OCI-LY1 (cell line): Measurements from ENCODE around the gene CD300LG.

Experiments
- H2AFZ ChIP-seq: fragments of 200-600 bp; sonication (generic), shearing (Covaris generic); 2 replicates; pipeline ENCODE4 v1.6.0; 2014; ENCODE audit warnings: antibody characterized with exemption, mild to moderate bottlenecking, low read length
- H3F3A ChIP-seq: fragments of 200-600 bp; sonication (generic), shearing (Covaris generic); 2 replicates; pipeline ENCODE4 v1.6.0; 2014; ENCODE audit warnings: mild to moderate bottlenecking, antibody characterized with exemption, low read length, moderate library complexity; ENCODE audit not compliant: insufficient read depth
- H3K27ac ChIP-seq: fragments of 200-600 bp; sonication (generic); 2 replicates; pipeline ENCODE4 v1.5.1; 2014; ENCODE audit warnings: low read length, mixed run types, mild to moderate bottlenecking, low read depth; ENCODE audit not compliant: poor library complexity, severe bottlenecking
- H3K27me3 ChIP-seq: fragments of 200-600 bp; sonication (generic); 2 replicates; pipeline ENCODE4 v1.6.0; 2014; ENCODE audit warnings: antibody characterized with exemption, mild to moderate bottlenecking, low read length, moderate library complexity; ENCODE audit not compliant: insufficient read depth
- H3K36me3 ChIP-seq: fragments of 200-600 bp; sonication (generic); 2 replicates; pipeline ENCODE4 v1.6.1; 2014; ENCODE audit warnings: mild to moderate bottlenecking, antibody characterized with exemption, low read length, moderate library complexity, mixed read lengths; ENCODE audit not compliant: insufficient read depth
- H3K4me1 ChIP-seq: fragments of 200-600 bp; sonication (generic); 2 replicates; pipeline ENCODE4 v1.5.1; 2014; ENCODE audit warnings: mild to moderate bottlenecking, low read length, moderate library complexity; ENCODE audit not compliant: insufficient read depth, severe bottlenecking
- H3K4me2 ChIP-seq: fragments of 200-600 bp; sonication (generic), shearing (Covaris generic); 2 replicates; pipeline ENCODE4 v1.6.1; 2014; ENCODE audit warnings: low read length
- H3K4me3 ChIP-seq: fragments of 200-600 bp; sonication (generic); 2 replicates; pipeline ENCODE4 v1.5.1; 2014; ENCODE audit warnings: low read length, low read depth, mild to moderate bottlenecking, mixed read lengths; ENCODE audit not compliant: poor library complexity, severe bottlenecking
- H3K79me2 ChIP-seq: fragments of 200-600 bp; shearing (Covaris generic); 2 replicates; pipeline ENCODE4 v1.6.1; 2016; ENCODE audit warnings: mixed run types, low read length, mixed read lengths; ENCODE audit not compliant: insufficient read depth
- H3K9ac ChIP-seq: fragments of 200-600 bp; sonication (generic), shearing (Covaris generic); 2 replicates; pipeline ENCODE4 v1.6.1; 2014; ENCODE audit warnings: mild to moderate bottlenecking, low read length, mixed read lengths
- H3K9me2 ChIP-seq: fragments of 200-600 bp; sonication (generic), shearing (Covaris generic); 2 replicates; pipeline ENCODE4 v1.6.1; 2014; ENCODE audit warnings: low read depth, mild to moderate bottlenecking, low read length, mixed read lengths
- H3K9me3 ChIP-seq: fragments of 200-600 bp; shearing (Covaris generic); 2 replicates; pipeline ENCODE4 v1.6.1; 2014; ENCODE audit warnings: low read length, mixed read lengths
- H4K20me1 ChIP-seq: fragments of 200-600 bp; sonication (generic), shearing (Covaris generic); 2 replicates; pipeline ENCODE4 v1.6.0; 2016; ENCODE audit warnings: mild to moderate bottlenecking, low read length; ENCODE audit not compliant: insufficient read depth
- CTCF ChIP-seq: fragments of 200-600 bp; sonication (generic), shearing (Covaris generic); IDR thresholded peaks from 2 replicates; pipeline ENCODE4 v1.5.1; 2017; ENCODE audit warnings: mild to moderate bottlenecking, antibody characterized with exemption, low read length, moderate library complexity, mixed read lengths
- EZH2 ChIP-seq: fragments of 200-600 bp; sonication (generic), shearing (Covaris generic); IDR thresholded peaks from 2 replicates; pipeline ENCODE4 v1.8.0; 2017; ENCODE audit warnings: borderline replicate concordance, mixed run types, mild to moderate bottlenecking, antibody characterized with exemption, low read length, moderate library complexity, mixed read lengths

CD300LG gene

GRCh38 chr17:43909537-43910231 lies 62.7 kb downstream of the CD300LG start:
- Histone ChIP-seq H3K4me3 (no peak overlapping the region), H3K9me2 (no peaks in the 10 kb centered on the region), H3K79me2 (no peaks in the 10 kb centered on the region), H4K20me1 (no peaks in the 10 kb centered on the region), H3K4me2 (no peak overlapping the region), H3K9me3 (no peaks in the 10 kb centered on the region), H2AFZ (no peak overlapping the region), H3K27me3 (peaks cover 6% of the 10 kb centered on the region), H3K27ac (no peak overlapping the region), H3K36me3 (no peaks in the 10 kb centered on the region), H3K9ac (no peak overlapping the region), H3K4me1 (peaks cover 8% of the 10 kb centered on the region), H3F3A (no peaks in the 10 kb centered on the region)
- TF ChIP-seq CTCF (no peak), EZH2 (no peak)

- no peak overlapping the region for H2AFZ ChIP-seq
- no peaks in the 10 kb centered on the region for H3K9me3 ChIP-seq
- no peaks in the 10 kb centered on the region for H3K79me2 ChIP-seq
- no peaks in the 10 kb centered on the region for H3F3A ChIP-seq
- no peak overlapping the region for H3K27ac ChIP-seq
- peaks cover 7% of the 10 kb centered on the region for H3K4me1 ChIP-seq
- H3K9ac ChIP-seq: no peak overlapping the region
- no peaks in the 10 kb centered on the region for H3K9me2 ChIP-seq
- TF ChIP-seq CTCF (no peak), EZH2 (no peak)
- no peak overlapping the region for H3K4me2 ChIP-seq
- H3K27me3 ChIP-seq: peaks cover 6% of the 10 kb centered on the region; the same call in 1 of the 2 replicates
- H4K20me1 ChIP-seq: no peaks in the 10 kb centered on the region
- H3K36me3 ChIP-seq: no peaks in the 10 kb centered on the region
- H3K4me3 ChIP-seq: no peak overlapping the region
These were observed 64.9 kb downstream of the CD300LG start for GRCh38 chr17:43911904-43912303.

GRCh38 chr17:43912635-43913304 lies 65.8 kb downstream of the CD300LG start:
- peaks cover 3% of the 10 kb centered on the region; the same call in 1 of the 2 replicates for H3K27me3 ChIP-seq
- no peaks in the 10 kb centered on the region for H3K9me2 ChIP-seq
- H3K27ac ChIP-seq: no peak overlapping the region
- H3K36me3 ChIP-seq: no peaks in the 10 kb centered on the region
- no peak overlapping the region for H3K9ac ChIP-seq
- no peaks in the 10 kb centered on the region for H3K79me2 ChIP-seq
- no peaks in the 10 kb centered on the region for H3K9me3 ChIP-seq
- H2AFZ ChIP-seq: no peak overlapping the region
- H3K4me1 ChIP-seq: no peaks in the 10 kb centered on the region
- H4K20me1 ChIP-seq: no peaks in the 10 kb centered on the region
- H3K4me2 ChIP-seq: no peak overlapping the region
- TF ChIP-seq EZH2: no peak
- no peak for TF ChIP-seq CTCF
- no peaks in the 10 kb centered on the region for H3F3A ChIP-seq
- H3K4me3 ChIP-seq: no peak overlapping the region
